GM21786 (cell line): ENCODE data around the gene HPS1.
"Not testable (repeated sequence)": the region's sequence is repeated elsewhere in the genome, so short reads cannot be mapped to it uniquely, and the experiment has no call there.

ENCODE experiments used
- ATAC-seq: cut with Tn5 transposase; IDR thresholded peaks from one replicate; pipeline ENCODE4 v1.9.1; 2021; ENCODE audit not compliant: unreplicated experiment

Gene HPS1

DNA sequence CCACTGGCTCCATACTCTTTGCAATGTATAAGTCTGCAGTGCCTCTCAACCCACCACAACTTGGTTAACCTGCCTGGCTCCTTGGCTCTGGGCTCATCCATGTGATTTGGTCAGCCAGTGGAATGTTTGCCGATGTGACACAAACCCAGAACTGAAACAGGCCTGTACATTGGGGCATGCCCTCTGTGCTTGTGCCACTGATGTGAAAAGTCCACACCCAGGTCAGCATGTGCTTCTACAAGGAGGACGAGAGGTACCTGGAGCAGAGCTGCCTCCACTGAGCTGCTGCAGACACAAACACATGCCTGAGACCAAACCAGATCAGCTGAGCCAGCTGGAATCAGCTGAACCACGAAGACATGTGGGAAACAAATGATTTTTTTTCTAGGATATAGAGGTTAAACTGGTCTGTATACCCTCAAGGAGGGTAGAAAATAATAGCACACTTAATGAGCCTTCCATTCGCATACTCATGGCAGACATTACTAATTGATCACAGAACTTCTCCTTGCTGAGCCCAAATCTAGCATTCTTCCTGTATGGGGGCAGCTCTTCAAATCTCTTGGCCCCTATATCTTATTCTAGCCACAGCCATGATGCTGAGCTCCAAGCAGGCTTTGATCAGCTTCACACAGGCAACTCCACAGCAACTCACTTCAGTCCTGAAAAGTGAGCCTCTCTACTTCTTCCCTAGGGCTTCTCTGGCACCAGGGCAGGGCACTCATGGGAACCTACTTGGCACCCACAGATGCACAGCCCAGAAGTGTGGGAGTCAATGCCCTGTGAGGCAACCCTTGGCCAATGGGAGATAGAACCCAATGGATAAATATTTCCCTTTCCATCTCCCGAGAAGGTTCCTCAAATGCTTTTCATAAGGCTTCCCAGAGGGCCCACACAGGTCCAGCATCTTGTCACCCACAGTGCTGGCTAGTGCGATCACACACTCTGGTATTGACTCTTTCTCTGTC, 50.4 kb downstream of the HPS1 start:
- no peak for ATAC-seq

DNA sequence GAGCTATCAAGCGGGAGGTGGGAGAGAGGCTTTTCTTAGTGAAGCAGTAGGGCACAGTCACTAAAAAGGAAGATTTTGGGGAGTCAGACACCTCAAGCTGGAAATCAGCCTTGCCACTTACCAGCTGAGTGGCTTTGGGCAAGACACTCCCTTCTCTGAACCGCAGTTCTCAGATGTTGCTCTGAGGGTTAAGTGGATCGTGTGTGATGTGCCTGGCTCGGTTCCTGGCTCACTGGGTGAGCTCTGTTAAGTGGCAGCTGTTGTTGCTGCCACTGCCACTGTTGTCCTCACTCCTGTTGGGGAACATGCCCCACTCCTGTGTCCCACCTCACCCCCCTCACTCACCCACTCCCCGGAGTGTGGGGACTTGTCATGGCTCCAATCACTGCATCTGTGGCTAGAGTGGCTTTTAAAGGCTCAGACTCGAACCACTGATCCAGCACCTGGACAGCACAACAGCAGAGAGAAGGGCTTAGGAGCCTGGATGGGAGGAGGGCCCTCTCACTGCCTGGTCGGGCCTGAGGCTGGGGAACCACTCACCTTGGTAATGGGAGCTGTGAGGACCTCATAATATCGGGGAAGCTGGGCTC, 51.8 kb downstream of the HPS1 start:
- ATAC-seq: no peak

DNA sequence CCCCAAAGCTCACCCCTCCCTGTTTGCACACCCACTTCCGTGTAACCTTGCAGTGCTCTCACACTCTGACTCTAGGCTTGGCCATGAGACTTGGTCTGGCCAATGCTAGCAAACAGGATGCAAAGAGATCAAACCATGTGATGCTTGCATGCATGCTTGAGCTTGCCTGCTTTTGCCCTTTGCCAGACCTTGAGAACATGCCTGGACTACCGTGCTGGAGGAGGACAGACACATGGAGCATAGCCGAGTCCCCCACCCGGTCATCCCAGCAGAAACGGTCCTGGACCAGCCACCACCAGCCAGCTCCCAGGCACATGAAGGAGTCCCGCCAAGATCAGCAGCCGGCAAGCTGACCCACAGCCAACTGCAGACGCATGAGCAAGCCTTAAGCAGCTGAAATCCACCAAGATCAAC, 55.1 kb downstream of the HPS1 start:
- ATAC-seq: peak; percentile 51

DNA sequence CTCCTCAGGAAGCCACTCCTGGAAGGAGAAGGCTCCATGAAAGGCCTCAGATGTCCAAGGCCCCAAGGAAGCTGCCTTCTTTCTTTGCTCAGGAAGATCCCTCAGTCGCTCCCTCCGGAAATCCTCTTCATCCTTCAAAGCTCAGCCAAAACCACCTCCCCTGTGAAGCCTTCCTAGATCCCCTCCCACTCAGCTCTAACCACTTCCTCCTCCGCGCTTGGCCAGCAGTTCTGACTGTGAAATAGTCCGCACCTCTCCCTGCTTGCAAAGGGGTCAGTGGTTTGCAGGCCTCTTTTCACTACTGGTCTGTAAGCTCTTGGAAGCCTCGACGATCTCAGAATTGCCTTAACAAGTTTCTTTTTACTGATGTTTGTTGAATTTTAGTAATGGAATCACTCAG, 55.7 kb downstream of the HPS1 start:
- peak; percentile 54 for ATAC-seq

DNA sequence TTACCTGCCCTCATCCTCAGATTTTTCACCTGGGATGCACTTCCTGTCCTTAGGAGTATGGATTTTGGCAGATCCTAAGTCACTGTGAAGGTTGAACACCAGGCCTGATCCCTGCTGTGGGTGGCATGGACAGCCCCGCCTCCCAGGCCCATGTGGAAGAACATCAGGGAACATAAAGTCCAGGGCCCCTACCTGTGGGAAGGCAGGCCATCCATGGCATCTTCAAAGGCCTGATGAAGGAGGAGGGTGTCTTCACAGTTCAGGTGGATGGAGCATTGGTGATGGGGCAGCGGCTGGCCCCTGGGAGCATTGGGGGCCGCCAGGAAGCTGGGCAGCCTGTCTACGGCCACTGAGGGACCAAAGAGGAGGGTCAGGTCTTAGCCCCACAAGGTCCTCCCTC, 56.3 kb downstream of the HPS1 start:
- no peak for ATAC-seq

DNA sequence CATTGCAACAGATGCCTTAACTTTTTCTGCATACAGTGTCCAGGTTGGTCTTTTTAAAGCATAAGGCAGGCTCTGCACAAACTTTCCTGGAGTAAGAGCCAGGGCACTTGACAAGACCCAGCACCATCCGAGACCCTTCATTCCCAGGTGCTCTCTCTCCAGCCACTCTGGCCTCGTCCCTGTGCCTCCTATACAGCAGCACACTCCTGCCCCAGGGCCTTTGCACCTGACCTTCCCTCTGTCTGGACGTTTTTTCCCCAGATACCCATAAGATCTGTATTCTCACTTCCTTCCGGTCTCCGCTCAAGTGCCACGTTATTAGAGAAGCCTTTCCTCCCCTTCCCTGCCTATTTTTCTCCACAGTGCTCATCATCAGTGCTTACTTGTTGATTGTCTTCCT, 57.3 kb downstream of the HPS1 start:
- no peak for ATAC-seq

DNA sequence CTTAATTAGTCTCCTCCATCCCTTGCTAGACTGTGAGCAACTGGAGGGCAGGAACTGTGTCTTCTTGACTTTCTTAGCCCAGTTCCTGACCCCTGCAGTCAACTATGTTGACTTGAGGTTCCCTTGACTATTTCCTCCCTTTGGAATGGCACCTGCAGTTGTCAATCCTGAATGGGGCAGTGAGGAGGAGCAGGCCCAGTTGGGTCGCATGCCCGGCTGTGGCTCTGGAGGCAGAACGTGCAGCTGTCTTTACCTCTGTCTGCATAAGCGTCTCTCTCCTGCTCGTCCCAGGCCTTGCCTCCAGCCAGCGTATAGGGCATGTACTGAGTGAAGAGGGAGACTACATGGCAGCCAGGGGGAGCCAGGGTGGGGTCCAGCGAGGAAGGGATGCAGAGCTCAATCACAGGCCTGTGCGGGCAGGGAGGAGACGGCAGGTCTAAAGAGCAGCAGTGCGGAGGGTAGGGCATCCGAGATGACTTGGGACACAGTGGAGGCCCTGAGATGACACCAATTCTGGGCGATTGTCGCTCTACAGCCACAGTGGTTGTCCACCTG, 58.6 kb downstream of the HPS1 start:
- no peak for ATAC-seq

DNA sequence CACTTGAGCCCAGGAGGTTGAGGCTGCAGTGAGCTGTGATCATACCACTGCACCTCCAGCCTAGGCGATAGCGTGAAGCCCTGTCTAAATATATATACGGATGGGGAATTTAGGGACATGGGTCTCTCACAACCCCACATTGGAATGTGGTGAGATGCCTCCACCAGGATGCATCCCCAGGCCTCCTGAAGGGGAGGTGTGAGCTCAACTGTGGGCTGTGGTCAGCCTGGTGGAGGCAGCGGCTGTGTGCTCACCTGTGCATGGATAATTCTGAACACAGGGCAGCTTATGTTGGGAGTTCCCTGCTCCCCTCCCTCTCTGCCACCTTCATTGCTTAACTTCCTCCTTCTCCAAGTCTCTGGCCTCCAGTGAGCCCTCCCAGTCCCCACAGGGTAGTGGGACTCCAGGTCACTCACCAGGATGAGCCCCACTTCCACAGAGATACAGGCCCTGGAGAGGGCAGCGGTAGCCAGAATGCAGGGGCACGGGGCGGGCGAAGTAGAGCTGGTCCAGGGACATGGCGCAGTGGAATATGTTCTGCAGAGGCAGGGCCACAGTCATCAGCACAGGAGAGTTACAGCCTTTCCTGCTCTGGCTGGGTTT, 62.1 kb downstream of the HPS1 start:
- ATAC-seq: no peak

DNA sequence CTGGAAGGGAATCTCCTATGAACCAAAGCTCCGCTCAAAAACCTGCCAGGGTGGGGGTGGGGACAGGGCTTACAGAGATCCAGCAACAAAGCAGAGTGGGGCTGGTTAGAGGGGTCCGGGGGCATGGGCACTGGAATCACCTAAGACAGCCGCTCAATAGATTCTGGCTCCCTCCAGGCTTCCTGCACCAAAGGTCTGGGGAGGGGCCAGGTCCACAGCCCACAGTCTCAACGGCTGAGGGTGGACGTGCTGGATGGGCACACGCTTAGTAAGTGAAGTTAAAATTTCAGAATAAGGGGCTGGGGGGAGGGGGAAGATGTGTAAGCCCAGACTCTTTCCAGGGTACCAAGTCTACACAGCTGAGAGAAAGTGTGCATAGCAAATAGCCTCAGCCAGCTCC, 62.9 kb downstream of the HPS1 start:
- no peak for ATAC-seq

DNA sequence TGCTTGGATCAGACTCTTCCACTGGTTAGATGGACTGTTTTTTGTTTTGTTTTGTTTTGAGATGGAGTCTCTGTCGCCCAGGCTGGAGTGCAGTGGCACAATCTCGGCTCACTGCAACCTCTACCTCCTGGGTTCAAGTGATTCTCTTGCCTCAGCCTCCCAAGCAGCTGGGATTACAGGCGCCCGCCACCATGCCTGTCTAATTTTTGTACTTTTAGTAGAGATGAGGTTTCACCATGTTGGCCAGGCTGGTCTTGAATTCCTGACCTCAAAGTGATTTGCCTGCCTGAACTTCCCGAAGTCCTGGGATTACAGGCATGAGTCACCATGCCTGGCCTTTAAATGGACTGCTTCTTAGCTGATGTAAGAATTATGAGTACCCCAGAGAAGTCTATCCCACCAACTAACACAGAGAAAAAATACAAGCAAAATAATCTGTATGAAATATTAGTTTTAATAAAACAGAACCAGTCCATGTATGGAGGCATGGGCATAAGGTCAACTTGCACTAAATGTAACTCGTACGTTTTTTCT, 63.5 kb downstream of the HPS1 start:
- ATAC-seq: not testable (repeated sequence)

DNA sequence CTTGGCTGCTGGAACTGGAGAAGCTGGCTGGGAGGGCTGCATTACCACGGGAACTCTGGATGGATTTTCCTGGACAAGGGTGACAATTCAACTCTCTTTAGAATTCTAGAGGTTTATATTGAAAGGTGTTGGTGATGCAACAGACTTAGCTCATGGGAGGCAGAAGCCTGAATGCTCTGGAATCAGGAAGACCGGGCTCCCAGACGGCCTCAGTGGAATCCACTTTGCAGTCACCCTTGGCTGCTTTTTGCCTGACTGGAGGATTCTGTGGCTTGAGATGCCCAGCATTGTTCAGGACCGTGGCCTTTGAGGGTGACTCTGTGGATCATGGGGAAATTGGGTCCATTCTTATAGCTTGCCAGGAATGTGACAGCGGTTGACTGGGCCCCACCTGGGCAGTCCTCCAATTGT, 64.0 kb downstream of the HPS1 start:
- no peak for ATAC-seq

DNA sequence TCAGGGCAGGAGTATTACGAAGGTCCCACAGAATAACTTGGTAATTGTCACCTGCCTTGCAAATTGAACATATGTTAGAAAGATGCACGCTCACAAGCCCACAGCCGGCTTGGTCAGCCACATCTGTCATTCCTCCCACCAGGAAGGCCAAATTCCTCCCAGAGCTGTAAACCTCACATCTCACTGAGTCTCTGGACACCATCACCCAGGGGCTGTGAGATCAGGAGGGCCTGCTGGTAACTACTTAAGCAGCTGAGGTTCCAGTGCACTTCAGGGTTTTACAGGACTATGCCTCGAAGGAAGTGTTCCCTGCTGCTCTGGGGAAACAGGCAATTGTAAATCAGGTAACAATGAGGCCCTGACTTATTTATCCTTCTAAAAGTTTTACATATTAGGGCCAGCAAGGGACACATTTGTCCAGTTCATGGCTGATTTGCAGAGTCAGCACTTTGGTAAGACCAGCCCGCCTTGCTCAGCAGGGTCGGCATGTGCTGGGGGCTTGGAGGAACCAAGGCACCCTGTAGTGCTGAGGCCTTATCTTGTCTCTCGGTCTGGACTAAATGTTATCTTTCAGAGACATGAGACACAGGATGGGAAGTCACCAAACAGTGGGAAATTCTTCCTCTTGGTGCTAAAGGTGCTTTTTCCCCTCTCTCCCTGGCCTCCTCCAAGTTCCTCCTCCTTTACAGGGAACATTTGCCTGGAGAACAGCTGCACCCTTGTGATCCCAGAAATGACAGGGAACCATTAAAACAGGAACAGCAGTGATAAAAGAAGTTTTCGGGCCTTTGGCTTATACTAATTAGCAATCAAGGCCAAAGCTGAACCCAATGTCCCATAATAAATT, 66.0 kb downstream of the HPS1 start:
- ATAC-seq: no peak

DNA sequence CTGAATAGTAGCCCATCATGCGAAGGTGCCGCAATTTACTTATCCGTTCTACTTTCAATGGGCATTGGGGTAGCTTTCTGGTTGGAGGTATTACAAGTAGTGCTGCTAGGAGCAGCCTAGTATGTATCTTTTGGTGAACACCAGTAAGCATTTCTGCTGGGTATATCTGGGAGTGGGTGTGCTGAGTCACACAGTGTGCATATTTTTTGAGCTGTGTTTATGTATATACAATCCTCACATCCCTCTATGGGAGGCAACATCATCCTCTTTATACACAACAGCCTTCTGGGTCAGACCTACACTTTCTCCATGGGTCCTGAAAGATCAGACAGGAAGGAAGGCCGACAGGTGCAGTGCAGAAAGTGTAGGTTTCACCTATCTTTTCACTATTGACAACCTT, 68.0 kb downstream of the HPS1 start:
- ATAC-seq: no peak

DNA sequence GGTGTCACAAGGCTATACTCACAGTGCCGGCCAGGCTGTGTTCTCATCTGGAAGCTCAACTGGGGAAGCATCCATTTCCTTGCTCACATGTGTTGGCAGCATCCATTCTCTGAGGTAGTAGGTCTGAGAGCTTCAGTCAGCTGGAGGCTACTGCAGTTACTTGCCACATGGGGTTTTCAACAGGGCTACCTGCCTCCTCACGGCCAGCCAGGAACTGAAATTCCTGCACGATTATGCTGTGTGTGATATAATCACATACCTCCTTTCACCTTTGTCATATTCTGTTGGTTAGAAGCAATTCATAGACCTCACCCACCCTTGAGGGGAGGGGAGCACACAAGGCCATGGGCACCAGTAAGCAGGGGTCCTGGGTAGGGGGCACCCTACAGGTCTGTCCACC, 69.2 kb downstream of the HPS1 start:
- ATAC-seq: no peak

DNA sequence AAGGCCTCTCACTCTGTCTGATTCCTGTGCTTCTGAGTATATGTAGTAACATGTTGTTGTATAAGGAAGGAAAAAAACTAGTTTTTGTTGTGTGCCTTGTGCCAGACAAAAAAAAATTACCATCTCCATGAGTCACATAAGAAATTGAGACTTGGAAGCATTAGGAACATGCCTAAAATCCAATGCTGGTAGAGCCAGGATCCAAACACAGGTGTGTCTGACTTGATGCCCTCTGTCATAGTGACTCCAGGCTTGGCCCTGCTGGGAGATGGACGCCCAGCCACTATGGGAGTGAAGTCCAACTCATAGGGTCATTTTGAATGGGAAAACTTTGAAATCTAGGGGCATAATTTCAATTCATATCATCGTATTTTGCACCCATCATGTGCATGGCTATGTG, 69.7 kb downstream of the HPS1 start:
- no peak for ATAC-seq

DNA sequence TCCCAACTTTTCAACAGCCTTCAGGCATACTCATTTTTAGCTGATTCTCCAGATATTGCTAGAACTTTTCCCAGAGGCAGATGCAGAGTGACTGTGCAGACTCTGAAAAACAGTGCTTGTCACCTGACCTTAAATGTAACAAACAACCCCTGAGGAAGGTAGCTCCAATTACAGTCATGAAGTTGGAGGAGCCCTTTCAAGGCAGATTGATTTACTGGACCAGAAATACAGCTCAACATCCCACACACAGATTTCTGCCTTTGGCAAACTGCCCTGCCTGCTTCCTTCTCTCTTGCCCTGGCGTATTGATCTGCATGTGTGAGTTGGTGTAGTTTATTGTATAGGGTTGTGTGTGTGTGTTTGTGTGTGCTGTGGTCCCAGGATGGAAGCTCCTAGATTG, 70.2 kb downstream of the HPS1 start:
- ATAC-seq: no peak

DNA sequence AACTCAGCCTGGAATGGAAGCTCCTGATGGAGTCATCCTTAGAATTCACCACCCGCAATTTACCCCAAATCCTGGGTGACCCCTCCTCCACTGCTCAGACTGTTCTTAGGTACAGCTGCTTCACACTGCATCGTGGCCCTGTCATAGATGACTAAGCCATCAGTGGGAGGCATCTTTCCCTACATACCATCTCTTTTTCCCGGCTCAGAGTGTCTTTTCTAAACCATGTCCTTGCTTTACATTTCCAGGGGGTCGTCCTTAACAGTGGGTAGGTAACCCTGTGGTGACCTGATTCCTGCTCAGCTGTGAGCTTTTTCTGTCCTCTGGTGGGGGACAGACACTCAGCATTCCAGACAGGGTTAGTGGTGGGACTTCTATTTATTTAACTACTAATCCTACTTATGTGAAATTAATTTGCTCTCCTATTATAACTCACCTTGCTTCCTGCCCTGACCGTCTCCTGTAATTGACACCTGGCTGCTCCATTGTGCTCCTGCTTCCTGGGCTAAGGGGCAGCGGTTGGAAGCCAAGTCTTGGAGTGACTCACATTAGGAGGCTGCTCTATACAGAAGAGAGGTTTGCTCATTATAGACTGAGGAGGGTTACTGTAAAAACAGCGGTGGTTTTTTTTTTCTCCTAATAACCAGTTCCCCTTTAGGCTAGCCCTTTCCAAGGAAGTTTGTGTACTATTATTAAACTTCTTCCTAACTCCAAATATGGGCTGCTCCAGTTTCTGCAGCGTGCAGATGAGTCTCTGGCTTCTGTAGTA, 72.3 kb downstream of the HPS1 start:
- no peak for ATAC-seq

DNA sequence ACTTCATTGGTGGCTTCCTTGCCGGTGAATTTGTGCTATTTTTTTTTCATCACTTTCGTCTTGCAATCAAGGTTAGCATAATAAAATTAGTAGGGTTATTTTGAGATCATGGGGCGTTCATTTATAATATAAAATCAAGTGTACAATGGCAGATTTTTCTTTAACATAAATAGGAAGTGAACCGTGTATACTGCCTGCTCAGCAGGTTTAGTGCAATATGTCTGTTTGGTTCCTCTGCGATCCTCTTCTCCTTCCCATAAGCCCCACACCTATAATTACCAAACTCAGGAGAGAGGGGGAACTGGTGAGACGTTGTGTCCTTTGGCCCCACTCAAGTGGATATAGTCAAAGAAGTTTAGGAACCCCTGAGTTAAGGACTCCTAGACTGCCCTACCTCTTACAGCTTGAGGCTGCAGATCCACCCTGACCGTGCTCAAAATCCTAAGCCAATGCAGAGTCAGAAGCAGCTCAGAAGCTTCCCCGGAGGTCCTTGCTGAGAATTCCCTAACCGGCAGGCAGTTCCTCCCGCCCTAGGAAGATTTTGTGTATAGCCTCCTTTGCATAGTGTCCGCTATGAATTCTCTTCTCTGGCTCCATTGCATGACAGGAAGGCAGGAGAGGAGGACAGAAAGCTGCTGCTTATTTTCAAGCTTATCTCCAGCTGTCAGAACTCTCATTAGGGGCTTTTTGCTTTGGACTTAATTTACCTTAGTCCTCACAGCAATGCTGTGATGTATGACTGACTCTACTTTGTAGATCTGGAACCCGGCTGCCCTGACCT, 73.3 kb downstream of the HPS1 start:
- no peak for ATAC-seq
